GM21786 (cell line): ENCODE data around the gene GATA6.

Experiments
- ATAC-seq: cut with Tn5 transposase; IDR thresholded peaks from one replicate; pipeline ENCODE4 v1.9.1; 2021; ENCODE audit not compliant: unreplicated experiment

The GATA6 gene

GRCh38 chr18:22169011-22169888 lies at the start of gene GATA6:
TSS of gene GATA6 (plus strand) at chr18:22169589. CDS start at chr18:22171145, 1,556 bp downstream.
- ATAC-seq, result no peak

GRCh38 chr18:22124970-22125369 lies 44.4 kb upstream of the GATA6 start:
- no peak for ATAC-seq

GRCh38 chr18:22128954-22129353 lies 40.4 kb upstream of the GATA6 start:
- no peak for ATAC-seq

- no peak for ATAC-seq
Observed at GRCh38 chr18:22129778-22130177, 39.6 kb upstream of the GATA6 start.

- peak; percentile 50 for ATAC-seq
Observed at GRCh38 chr18:22132258-22132657, 37.1 kb upstream of the GATA6 start.

GRCh38 chr18:22132763-22133162 lies 36.6 kb upstream of the GATA6 start:
- peak; percentile 58 for ATAC-seq

GRCh38 chr18:22136395-22136794 lies 33.0 kb upstream of the GATA6 start:
- ATAC-seq, result no peak

- no peak for ATAC-seq
Observed at GRCh38 chr18:22141211-22141610, 28.2 kb upstream of the GATA6 start.

- no peak for ATAC-seq
Observed at GRCh38 chr18:22143347-22144340, 25.7 kb upstream of the GATA6 start.

GRCh38 chr18:22145160-22145559 lies 24.2 kb upstream of the GATA6 start:
- no peak for ATAC-seq

GRCh38 chr18:22149710-22150109 lies 19.7 kb upstream of the GATA6 start:
- no peak for ATAC-seq

GRCh38 chr18:22152093-22152492 lies 17.3 kb upstream of the GATA6 start:
- no peak for ATAC-seq

- no peak for ATAC-seq
Observed at GRCh38 chr18:22153428-22153827, 16.0 kb upstream of the GATA6 start.

GRCh38 chr18:22155584-22155983 lies 13.8 kb upstream of the GATA6 start:
- ATAC-seq, result no peak

GRCh38 chr18:22159014-22159413 lies 10.4 kb upstream of the GATA6 start:
- no peak for ATAC-seq

- no peak for ATAC-seq
Observed at GRCh38 chr18:22161090-22161489, 8.3 kb upstream of the GATA6 start.

GRCh38 chr18:22163416-22164161 lies 5.8 kb upstream of the GATA6 start:
- no peak for ATAC-seq

GRCh38 chr18:22164337-22165048 lies 4.9 kb upstream of the GATA6 start:
- ATAC-seq, result no peak

GRCh38 chr18:22165049-22165602 lies 4.3 kb upstream of the GATA6 start:
- no peak for ATAC-seq

- no peak for ATAC-seq
Observed at GRCh38 chr18:22165603-22166068, 3.8 kb upstream of the GATA6 start.
